Measurements from ENCODE around the gene ANO2.

DNA sequence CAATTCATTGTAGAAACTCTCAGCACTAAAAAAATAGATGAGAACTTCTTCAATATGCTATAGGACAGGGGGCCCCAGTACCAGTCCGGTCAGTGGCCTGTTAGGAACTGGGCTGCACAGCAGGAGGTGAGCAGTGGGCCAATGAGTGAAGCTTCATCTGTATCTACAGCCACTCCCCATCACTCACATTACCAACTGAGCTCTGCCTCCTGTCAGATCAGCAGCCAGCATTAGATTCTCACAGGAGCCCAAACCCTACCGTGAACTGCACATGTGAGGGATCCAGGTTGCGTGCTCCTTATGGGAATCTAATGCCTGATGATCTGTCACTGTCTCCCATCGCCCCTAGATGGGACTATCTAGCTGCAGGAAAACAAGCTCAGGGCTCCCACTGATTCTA, 15.7 kb upstream of the ANO2 start:
- no peak for TF ChIP-seq ZNF274 (IDR thresholded peaks at IDR 0.05; ENCODE audit: low read depth, low read length)
- TF ChIP-seq SUZ12 (IDR thresholded peaks at IDR 0.05; ENCODE audit: extremely low read depth, insufficient read depth, insufficient read length), result no peak
- TF ChIP-seq YY1 (IDR thresholded peaks at IDR 0.05; ENCODE audit: insufficient read depth, insufficient read length), result no peak
